BLaER1 treated with 17β-estradiol and CSF1 and Interleukin-3, amounts not matched to agents 10 nM and 100 nM (cell line): ENCODE measurements around the gene CAPZA2.
"Not testable (repeated sequence)": the region's sequence is repeated elsewhere in the genome, so short reads cannot be mapped to it uniquely, and the experiment has no call there.

Experiments
- H3K27ac ChIP-seq, 11 experiments: shearing (Covaris generic); formaldehyde crosslinking; 2 replicates each; pipeline ENCODE4 v1.8.1; 2022
- H3K27me3 ChIP-seq, 11 experiments: shearing (Covaris generic); formaldehyde crosslinking; 2 replicates each; pipeline ENCODE4 v1.8.1; 2022
- H3K36me3 ChIP-seq, 11 experiments: shearing (Covaris generic); formaldehyde crosslinking; 2 replicates each; pipeline ENCODE4 v1.8.1; 2022
- H3K4me1 ChIP-seq, 10 experiments: shearing (Covaris generic); formaldehyde crosslinking; 2 replicates each; pipeline ENCODE4 v1.8.1; 2022
- H3K4me2 ChIP-seq, 11 experiments: shearing (Covaris generic); formaldehyde crosslinking; 2 replicates each; pipeline ENCODE4 v1.8.1; 2022
- H3K4me3 ChIP-seq, 10 experiments: shearing (Covaris generic); formaldehyde crosslinking; 2 replicates each; pipeline ENCODE4 v1.8.1; 2022
- H3K9ac ChIP-seq, 11 experiments: shearing (Covaris generic); formaldehyde crosslinking; 2 replicates each; pipeline ENCODE4 v1.8.1; 2022
- H3K9me3 ChIP-seq, 11 experiments: shearing (Covaris generic); formaldehyde crosslinking; replicated peaks in 1 of 11; 2 replicates each; pipeline ENCODE4 v1.8.1; 2022
- H4K20me1 ChIP-seq, 11 experiments: shearing (Covaris generic); formaldehyde crosslinking; 2 replicates each; pipeline ENCODE4 v1.8.1; 2022
- Cebpa-rat ChIP-seq, 11 experiments: shearing (Covaris generic); IDR thresholded peaks; 2 replicates each; pipeline ENCODE4 v1.8.1; 2022

The CAPZA2 gene

GRCh38 chr7:116862234-116862950, at the start of gene CAPZA2:
CAPZA2 (plus strand) TSS chr7:116862587; CDS start chr7:116862612, 25 bp downstream.
- TF ChIP-seq Cebpa-rat (IDR thresholded peaks at IDR 0.05), result no peak

GRCh38 chr7:116812860-116813259, 49.5 kb upstream of the CAPZA2 start:
- Histone ChIP-seq H3K9ac (no peak overlapping the region), H3K4me3 (no peak overlapping the region), H3K27me3 (no peaks in the 10 kb centered on the region), H3K36me3 (no peaks in the 10 kb centered on the region), H3K4me1 (peaks cover 0 to 10% (median 0%) of the 10 kb centered on the region in 10 experiments; a peak in 4 of 20 replicates), H3K9me3 (no peaks in the 10 kb centered on the region), H3K27ac (no peak overlapping the region), H4K20me1 (no peaks in the 10 kb centered on the region), H3K4me2 (peak overlapping the region in 2 of 11 experiments; percentile 13 to 17; a peak in 2 of 22 replicates)
- no peak for TF ChIP-seq Cebpa-rat (IDR thresholded peaks at IDR 0.05)

More at GRCh38 chr7:116862234-116862950, at the start of gene CAPZA2:
- Histone ChIP-seq H3K4me2 (peak within 1 kb of the TSS; percentile 82 to 96 (median 90)), H3K9me3 (peaks cover 0 to 6% (median 0%) of the 10 kb centered on the region in 11 experiments; a peak in 3 of 22 replicates), H3K27ac (peak within 1 kb of the TSS; percentile 91 to 100 (median 95)), H4K20me1 (peaks cover 40 to 46% (median 44%) of the 10 kb centered on the region in 11 experiments), H3K36me3 (peaks cover 0 to 25% (median 14%) of the 10 kb centered on the region in 11 experiments; a peak in 18 of 22 replicates), H3K9ac (peak within 1 kb of the TSS; percentile 91 to 99 (median 95)), H3K4me1 (peaks cover 9 to 67% (median 26%) of the 10 kb centered on the region in 10 experiments), H3K27me3 (no peaks in the 10 kb centered on the region), H3K4me3 (peak within 1 kb of the TSS; percentile 82 to 98 (median 88))

DNA sequence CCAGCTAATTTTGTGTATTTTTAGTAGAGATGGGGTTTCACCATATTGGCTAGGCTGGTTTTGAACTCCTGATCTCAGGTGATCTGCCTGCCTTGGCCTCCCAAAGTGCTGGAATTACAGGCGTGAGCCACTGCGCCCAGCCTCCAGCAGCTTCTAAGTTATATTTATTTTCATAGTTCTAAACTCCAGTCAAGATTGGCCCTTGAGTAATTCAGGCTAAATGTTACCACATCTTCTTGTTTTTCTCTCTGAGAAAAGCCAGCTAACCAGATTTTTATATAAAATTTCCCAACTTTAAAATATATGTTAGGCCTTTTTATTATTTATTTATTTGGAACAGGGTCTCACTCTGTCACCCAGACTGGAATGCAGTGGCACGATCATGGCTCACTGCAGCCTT, 49.0 kb upstream of the CAPZA2 start:
- Histone ChIP-seq H3K4me1 (peaks cover 0 to 10% (median 0%) of the 10 kb centered on the region in 10 experiments; a peak in 4 of 20 replicates), H3K4me2 (peak overlapping the region in 2 of 11 experiments; percentile 13 to 17; a peak in 2 of 22 replicates)
- not testable (repeated sequence) for H3K9me3 ChIP-seq, H3K4me3 ChIP-seq, H3K36me3 ChIP-seq, H3K27me3 ChIP-seq, H4K20me1 ChIP-seq, H3K9ac ChIP-seq, H3K27ac ChIP-seq

DNA sequence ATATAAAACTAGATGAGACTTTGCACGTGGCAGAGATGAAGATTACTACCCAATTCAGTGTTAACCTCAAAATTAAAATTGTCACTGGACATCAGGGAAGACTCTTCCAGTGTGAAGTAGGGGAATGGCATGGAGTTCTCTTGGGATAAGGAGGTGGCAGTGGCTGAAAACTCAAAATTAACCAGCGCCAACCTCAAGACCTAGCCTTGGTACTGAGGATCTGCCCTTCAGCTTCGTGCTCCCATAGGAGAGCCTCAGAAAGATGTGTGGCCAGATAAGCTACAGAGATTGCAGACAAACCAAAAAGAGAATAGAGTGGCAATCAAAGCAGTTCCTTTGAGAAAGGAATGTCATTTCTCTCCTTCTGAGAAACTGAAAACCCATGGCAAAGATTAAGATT, 47.3 kb upstream of the CAPZA2 start:
- TF ChIP-seq Cebpa-rat (IDR thresholded peaks at IDR 0.05), result no peak
- Histone ChIP-seq H3K4me3 (no peak overlapping the region), H3K27me3 (no peaks in the 10 kb centered on the region), H3K9ac (no peak overlapping the region), H3K36me3 (no peaks in the 10 kb centered on the region), H4K20me1 (no peaks in the 10 kb centered on the region), H3K27ac (no peak overlapping the region), H3K9me3 (no peaks in the 10 kb centered on the region), H3K4me2 (no peak overlapping the region), H3K4me1 (peaks cover 0 to 14% (median 0%) of the 10 kb centered on the region in 10 experiments; a peak in 5 of 20 replicates)

- Histone ChIP-seq H3K4me3 (no peak overlapping the region), H3K9ac (no peak overlapping the region), H3K9me3 (peaks cover 7 to 24% (median 13%) of the 10 kb centered on the region in 11 experiments; a peak in 16 of 22 replicates), H3K4me2 (0 out of 22 replicates have a peak overlapping the region, but pooled peaks of 1 of the 11 experiments have one; percentile 22), H3K27me3 (no peaks in the 10 kb centered on the region), H3K27ac (no peak overlapping the region), H3K36me3 (no peaks in the 10 kb centered on the region), H3K4me1 (peaks cover 0 to 6% (median 0%) of the 10 kb centered on the region in 10 experiments; a peak in 2 of 20 replicates), H4K20me1 (no peaks in the 10 kb centered on the region)
- TF ChIP-seq Cebpa-rat (IDR thresholded peaks at IDR 0.05), result no peak
Observed at GRCh38 chr7:116820149-116820548, 42.2 kb upstream of the CAPZA2 start.

DNA sequence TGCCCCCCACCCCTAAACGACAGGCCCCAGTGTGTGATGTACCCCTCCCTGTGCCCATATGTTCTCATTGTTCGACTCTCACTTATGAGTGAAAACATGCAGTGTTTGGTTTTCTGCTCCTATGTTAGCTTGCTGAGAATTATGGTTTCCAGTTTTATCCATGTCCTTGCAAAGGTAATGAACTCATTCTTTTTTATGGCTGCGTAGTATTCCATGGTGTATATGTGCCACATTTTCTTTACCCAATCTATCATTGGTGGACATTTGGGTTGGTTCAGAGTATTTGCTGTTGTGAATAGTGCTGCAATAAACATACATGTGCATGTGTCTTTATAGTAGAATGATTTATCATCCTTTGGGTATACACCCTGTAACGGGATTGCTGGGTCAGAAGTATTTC, 40.7 kb upstream of the CAPZA2 start:
- not testable (repeated sequence) for H3K27ac ChIP-seq, H3K27me3 ChIP-seq, H4K20me1 ChIP-seq, H3K4me1 ChIP-seq, H3K4me2 ChIP-seq, H3K9ac ChIP-seq, H3K4me3 ChIP-seq, H3K36me3 ChIP-seq
- peaks cover 10 to 28% (median 16%) of the 10 kb centered on the region in 11 experiments; a peak in 16 of 22 replicates for H3K9me3 ChIP-seq

DNA sequence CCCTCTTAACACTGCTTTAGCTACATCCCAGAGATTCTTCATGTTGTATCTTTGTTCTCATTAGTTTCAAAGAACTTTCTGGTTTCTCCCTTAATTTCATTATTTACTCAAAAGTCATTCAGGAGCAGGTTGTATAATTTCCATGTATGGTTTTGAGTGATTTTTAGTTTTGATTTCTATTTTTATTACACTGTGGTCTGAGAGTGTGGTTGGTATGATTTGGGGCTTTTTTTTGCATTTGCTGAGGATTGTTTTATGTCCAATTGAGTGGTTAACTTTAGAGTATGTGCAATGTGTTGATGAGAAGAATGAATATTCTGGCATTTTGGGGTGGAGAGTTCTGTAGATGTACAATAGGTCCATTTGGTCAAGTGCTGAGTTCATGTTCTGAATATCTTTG, 37.9 kb upstream of the CAPZA2 start:
- no peak overlapping the region; a peak in 1 of 22 replicates for H3K4me2 ChIP-seq
- H3K4me1 ChIP-seq, result peaks cover 0 to 8% (median 0%) of the 10 kb centered on the region in 10 experiments; a peak in 4 of 20 replicates
- peaks cover 10 to 28% (median 16%) of the 10 kb centered on the region in 11 experiments; a peak in 16 of 22 replicates for H3K9me3 ChIP-seq
- no peaks in the 10 kb centered on the region for H3K36me3 ChIP-seq
- no peaks in the 10 kb centered on the region for H4K20me1 ChIP-seq
- no peak overlapping the region for H3K9ac ChIP-seq
- no peak overlapping the region for H3K4me3 ChIP-seq
- no peak for TF ChIP-seq Cebpa-rat (IDR thresholded peaks at IDR 0.05)
- H3K27ac ChIP-seq, result no peak overlapping the region
- H3K27me3 ChIP-seq, result no peaks in the 10 kb centered on the region

DNA sequence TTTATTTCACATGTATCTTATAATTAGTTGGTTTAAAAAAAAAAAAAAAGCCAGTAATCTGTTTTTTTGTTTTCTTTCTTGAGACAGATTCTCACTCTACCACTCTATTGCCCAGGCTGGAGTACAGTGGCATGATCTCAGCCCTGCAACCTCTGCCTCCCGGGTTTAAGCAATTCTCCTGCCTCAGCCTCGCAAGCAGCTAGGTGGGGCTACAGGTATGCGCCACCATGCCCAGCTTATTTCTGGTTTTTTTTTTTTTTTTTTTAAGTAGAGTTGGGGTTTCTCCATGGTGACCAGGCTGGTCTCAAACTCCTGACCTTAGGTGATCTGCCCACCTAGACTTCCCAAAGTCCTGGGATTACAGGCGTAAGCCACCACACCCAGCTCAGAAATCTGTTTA, 34.1 kb upstream of the CAPZA2 start:
- Histone ChIP-seq H4K20me1 (no peaks in the 10 kb centered on the region), H3K36me3 (no peaks in the 10 kb centered on the region), H3K9ac (no peak overlapping the region), H3K9me3 (peaks cover 10 to 22% (median 14%) of the 10 kb centered on the region in 11 experiments; a peak in 15 of 22 replicates), H3K4me1 (peaks cover 0 to 12% (median 0%) of the 10 kb centered on the region in 10 experiments; a peak in 2 of 20 replicates), H3K4me3 (no peak overlapping the region), H3K4me2 (no peak overlapping the region), H3K27me3 (no peaks in the 10 kb centered on the region), H3K27ac (no peak overlapping the region)
- TF ChIP-seq Cebpa-rat (IDR thresholded peaks at IDR 0.05), result no peak

DNA sequence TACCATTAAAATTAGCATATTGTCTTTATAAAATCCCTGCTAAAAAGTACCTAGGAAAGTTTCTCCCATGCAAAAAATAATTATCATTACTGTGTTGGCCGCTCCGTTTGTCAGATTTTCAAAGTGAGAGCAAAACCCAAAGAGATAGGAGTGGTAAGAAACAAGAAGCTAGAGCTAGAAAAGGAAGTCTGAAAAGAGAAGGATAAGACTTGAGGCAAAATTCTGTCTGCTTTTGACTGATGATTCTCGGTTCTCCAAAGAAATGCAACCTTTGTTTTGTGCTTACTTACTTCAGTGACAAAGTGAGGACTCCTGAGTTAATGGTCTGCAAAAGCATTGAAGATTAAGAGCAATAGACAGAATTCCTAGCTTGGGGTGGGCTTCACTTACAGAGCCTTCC, 33.3 kb upstream of the CAPZA2 start:
- Histone ChIP-seq H3K4me1 (peaks cover 0 to 12% (median 0%) of the 10 kb centered on the region in 10 experiments; a peak in 2 of 20 replicates), H3K4me3 (no peak overlapping the region), H3K36me3 (no peaks in the 10 kb centered on the region), H3K4me2 (peak overlapping the region in 2 of 11 experiments; percentile 10 to 27; a peak in 1 of 22 replicates), H3K9me3 (peaks cover 10 to 18% (median 12%) of the 10 kb centered on the region in 11 experiments; a peak in 15 of 22 replicates), H3K27me3 (no peaks in the 10 kb centered on the region), H4K20me1 (no peaks in the 10 kb centered on the region), H3K9ac (no peak overlapping the region), H3K27ac (no peak overlapping the region)
- TF ChIP-seq Cebpa-rat (IDR thresholded peaks at IDR 0.05), result no peak
